Epithelial cell of esophagus (primary cell): ENCODE measurements around the gene ST6GALNAC4.

Source experiments
- DNase-seq: peaks from one replicate; pipeline ENCODE4 v3.0.0; 2010; ENCODE audit warnings: low read depth
- H3K4me3 ChIP-seq: 2 replicates; pipeline ENCODE4 v1.5.1; 2011; ENCODE audit warnings: mild to moderate bottlenecking, low read length, control low read depth
- CTCF ChIP-seq: IDR thresholded peaks from 2 replicates; pipeline ENCODE4 v1.5.1; 2011; ENCODE audit warnings: low read depth, mild to moderate bottlenecking, low read length, control low read depth, inconsistent platforms; ENCODE audit not compliant: insufficient read depth; ENCODE audit errors: missing control alignments

The ST6GALNAC4 gene

DNA sequence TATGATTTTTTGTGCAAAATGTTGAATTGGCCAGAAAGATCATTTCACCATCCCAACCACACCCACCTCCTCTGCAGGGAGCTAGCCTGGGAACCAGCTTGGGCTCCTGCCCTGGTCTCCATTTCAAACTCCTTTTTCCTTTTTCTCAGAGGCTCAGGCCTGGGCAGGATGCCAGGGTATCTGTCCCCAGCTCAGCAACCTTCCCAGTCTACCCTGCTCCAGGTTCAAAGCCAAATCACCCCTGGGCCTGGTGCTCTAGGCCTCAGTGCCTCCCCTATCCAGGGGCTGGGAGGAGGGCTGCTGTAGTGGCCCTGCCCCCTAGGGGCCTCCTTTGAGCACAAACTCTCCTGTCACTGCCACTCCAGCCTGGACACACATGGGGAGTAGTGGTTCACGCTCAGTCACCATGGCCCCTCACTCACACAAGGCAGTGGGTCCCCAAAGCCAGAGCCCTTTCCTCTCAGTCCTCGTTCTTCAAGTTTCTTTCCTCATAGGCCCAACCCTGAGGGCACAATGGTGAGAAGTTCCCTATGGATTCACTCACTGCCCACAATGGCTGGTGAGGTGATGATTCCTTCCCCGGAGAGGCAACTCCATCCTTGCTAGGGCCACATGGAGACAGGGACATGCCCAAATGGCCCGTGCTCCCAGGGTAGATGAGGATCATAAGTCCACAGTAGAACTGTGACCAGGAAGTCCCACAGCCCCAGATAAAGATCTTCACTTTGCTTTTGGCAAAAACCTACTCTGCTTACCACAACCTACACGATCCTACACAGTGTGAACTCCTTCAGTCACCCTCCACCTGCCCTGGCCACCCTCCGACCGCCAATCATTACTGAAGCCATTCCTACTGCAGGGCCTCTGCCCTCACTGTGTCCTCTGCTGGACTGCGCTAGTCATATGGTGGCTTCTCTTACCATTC is 1.6 kb upstream of the ST6GALNAC4 start:
- peak; percentile 2 for TF ChIP-seq CTCF
- peak; percentile 35 for DNase-seq
- H3K4me3 ChIP-seq = no peak overlapping the region

- no peak for TF ChIP-seq CTCF
- no peak overlapping the region for H3K4me3 ChIP-seq
- DNase-seq = no peak
Observed at GRCh38 chr9:127917603-127918002, 762 bp upstream of the ST6GALNAC4 start.

GRCh38 chr9:127915801-127916719 is 781 bp downstream of the ST6GALNAC4 start:
- no peak for DNase-seq
- TF ChIP-seq CTCF = no peak
- peak overlapping the region; percentile 71 for H3K4me3 ChIP-seq

DNA sequence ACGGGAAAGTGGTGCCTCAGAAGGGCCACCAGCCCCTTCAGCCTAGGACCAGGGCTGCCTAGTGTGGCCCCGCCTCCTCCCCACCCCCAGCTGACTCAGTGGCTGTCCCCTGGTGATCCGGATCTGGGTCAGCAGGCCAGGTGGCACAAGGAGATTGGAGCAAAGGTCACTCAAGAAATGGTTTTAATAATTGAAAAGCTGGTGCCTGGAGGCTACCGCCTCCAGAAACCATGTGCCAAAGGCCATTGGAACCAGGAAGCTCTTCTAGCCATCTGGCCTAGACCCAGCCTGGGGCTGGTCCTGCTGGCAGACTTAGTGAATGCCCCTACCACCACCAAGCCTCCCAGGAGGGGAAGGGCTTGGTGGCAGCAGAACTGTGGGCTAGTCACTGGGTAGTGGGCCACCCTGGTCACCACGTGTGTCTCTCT is 1.5 kb downstream of the ST6GALNAC4 start:
- H3K4me3 ChIP-seq = no peak overlapping the region
- no peak for TF ChIP-seq CTCF
- no peak for DNase-seq

- no peak for DNase-seq
- no peak for TF ChIP-seq CTCF
- no peak overlapping the region for H3K4me3 ChIP-seq
Observed at GRCh38 chr9:127913682-127914081, 3.2 kb downstream of the ST6GALNAC4 start.

DNA sequence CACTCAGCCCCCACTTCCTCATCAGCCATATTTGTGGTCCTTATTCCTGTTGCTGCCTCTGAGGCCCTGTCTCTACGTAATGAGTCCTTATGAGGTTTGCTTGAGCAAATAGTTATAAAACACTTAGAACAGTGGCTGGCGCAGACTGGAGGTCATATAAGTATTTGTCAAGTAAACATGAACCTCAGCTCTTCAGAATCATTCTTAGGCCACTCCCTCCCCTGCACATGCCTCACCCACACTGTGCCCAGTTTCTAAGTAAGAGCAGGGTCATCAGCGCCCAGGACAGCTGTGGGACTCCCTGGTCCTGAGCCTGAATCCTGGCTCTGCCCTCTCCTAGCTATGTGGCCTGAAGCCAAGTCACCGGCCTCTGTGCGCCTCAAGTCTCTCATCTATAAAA is 4.0 kb downstream of the ST6GALNAC4 start:
- DNase-seq = no peak
- H3K4me3 ChIP-seq = no peak overlapping the region
- TF ChIP-seq CTCF = no peak
